NCI-H526 treated with DMSO at 0.1 percent for 48 hours (cell line): ENCODE results near the gene PTPMT1.

Experiments used
- DNase-seq: peaks from one replicate; lab custom pipeline; 2025; lab: John Stamatoyannopoulos, UW

The PTPMT1 gene

DNA sequence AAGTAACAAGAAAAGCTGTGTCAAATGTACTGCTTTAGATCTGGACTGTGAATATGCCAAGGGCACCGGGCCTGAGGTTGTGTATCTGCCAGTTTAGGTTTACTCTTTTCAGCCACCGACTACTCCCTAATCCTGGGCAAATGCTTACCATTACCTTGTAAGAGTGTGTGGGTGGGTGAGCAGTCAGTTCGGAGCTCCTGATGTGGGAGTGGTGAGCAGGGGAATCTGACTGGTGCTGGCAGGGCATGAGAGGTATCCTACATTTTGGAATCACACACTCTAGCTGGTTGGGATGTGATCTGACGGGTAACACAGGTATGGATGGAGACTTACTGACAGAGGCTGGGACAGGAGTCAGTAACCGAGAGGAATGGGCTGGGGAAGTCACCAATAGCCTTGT is 18.4 kb downstream of the PTPMT1 start:
- no peak for DNase-seq

DNA sequence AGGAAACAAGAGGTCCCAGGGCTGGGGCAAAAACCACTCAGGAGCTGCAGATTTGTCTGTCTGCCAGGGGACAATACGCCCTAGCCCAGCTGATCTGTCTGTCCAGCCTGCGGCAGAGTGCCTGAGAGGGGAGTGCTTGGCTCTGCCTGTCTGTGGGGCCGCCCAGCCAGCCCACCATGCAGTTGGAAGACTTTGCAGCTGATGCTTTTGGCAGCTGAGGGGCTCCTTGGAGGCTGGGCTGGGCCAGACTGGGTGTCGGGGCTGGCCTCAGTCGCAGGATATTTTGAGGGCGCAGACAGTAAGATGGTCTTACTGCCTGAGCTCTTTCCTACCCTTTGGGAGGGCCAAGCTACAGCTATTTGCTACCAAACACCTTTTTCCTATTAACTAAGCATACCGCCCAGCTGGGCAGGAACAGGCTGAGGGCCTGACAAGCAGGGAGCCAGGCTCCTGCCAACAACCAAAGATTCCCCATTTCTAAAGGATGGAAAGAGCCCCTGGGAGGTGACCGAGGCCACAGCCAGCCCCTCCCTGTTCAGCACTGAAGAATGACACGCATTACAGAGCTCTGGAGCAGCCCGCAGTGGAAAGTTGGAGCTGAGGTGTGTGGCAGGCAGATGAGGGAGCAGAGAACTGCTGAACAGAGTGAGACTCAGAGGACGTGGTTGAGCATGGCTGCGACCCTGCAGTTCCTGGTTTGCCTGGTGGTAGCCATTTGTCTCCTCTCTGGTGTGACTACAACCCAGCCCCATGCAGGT is 20.9 kb downstream of the PTPMT1 start, which contains the start of gene FAM180B:
FAM180B (plus strand) TSS at position 581 of the 758 bp plus-strand sequence; CDS start at position 672, 91 bp downstream.
- DNase-seq = no peak

DNA sequence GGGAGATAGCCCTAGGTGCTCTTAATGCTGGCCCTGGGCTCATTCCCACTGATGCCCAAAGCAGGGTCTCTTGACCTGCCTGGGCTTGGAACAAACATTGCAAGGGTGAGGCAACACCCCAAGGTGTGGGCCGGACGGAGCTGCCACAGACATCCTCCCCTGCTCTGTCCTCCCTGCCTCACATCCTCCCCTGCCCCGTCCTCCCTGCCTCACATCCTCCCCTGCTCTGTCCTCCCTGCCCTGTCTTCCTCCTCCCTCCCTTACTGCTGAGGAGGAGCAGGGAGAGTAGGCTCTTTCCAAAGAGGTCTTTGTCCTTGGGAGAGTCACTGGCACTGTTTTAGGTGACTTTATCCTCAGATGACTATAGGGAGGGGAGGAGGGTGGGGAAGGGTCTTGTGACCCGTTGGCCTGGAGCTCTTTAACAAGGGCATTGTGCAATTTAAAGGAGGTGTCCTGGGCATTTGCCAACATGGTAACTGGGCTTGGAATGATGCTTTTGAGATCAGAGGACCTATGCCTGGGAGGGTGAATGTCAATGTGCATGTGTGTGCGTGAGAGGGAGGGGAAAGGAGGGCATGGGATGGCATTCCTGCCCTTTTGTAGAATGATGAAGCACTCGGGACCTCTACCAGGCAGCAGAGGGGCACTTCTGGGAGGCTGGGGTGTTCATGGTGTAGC is 21.8 kb downstream of the PTPMT1 start:
- DNase-seq = no peak

DNA sequence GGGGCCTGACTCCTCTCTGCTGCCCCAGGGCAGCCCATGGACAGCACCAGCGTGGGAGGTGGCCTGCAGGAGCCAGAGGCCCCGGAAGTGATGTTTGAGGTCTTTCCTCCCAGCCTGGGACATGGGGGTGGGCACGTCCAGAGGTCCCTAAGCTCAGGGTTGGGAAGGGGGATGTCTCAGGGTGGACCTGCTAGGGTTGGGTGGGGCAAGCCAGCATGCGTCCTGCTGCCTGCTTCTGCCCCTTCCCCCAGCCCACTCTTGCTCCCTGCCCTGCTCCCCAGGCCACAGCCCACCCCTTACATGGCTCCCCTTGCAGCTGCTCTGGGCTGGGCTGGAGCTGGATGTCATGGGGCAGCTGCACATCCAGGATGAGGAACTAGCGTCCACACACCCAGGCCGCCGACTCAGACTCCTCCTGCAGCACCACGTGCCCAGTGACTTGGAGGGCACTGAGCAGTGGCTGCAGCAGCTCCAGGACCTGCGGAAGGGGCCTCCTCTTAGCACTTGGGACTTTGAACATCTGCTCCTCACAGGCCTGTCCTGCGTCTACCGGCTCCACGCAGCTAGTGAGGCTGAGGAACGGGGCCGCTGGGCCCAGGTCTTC is 22.4 kb downstream of the PTPMT1 start:
- no peak for DNase-seq

DNA sequence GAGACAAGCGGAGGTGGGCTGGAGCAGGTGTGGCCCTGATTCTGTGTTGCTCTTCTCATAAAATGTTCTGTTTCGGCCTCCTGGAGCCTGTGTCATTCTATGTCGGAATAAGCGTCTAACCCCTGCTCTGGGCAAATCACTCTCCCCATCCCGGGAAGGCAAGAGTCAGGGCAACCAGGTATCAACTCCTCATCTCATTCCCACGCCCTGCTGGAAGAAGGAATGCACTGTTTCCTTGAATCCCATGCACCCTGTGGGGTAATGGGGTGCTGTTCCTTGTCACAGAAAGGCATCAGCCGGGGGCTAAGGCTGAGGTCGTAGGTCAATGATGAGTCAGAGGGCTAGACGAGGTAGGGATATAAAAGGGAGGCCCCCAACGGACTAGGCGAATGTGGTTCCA is 23.7 kb downstream of the PTPMT1 start:
- no peak for DNase-seq

DNA sequence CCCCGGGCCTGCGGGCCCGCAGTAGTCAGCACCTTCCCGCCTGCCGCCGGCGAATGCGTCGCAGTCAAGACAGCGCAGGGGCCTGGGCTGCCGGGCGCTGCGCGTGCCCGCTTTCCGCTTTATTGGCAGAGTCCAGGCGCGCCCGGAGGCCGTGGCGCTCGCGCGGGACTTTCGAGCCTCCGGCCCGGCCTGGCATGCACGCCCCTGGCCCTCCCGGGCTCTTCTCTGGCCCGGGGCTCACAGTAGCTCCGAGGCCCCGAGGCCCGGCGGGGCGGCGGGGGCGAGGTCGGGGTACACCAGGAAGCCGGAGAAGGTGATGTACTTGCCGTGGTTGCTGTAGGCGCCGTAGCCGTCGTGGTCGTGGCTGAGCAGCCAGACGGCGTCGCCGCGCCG is 24.2 kb downstream of the PTPMT1 start:
- DNase-seq = no peak

DNA sequence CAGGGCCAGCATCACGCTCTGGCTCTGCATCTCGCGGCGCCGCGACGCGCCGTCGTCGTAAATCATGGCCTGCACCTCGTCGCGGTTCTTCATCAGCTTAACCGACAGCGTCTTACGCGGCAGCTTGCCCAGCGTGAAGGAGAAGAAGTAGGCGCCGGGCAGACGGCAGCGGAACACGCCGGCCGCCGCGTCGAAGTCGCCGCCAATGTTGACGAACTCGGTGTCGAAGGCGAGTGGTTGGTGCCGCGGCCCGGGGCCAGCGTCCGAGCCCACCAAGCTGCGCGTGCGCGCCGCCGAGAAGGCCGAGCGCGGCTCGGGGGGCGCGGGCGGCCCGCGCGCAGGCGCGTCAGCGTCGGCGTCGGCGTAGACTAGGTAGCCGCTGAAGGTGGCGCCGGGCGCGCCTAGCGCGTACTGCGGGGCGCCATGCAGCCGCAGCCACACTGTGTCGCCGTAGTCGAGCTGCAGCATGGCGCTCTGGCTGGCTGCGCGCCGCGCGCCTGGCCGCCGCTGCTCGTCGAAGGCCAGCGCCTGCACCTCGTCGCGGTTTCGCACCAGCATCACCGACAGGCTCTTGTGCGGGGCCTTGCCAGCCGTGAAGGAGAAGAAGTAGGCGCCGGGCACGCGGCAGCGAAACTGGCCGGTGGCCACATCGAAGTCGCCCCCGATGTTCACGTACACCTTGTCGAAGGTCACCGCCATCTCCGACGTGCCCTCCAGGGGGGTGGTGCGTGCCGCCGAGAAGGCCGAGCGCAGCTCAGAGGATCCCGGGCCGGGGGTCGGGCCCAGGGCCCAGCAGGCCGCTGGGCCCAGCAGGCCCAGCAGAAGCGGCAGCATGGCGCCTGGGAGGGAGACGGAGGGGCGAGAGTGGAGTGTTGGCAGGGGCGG is 24.8 kb downstream of the PTPMT1 start:
- no peak for DNase-seq

DNA sequence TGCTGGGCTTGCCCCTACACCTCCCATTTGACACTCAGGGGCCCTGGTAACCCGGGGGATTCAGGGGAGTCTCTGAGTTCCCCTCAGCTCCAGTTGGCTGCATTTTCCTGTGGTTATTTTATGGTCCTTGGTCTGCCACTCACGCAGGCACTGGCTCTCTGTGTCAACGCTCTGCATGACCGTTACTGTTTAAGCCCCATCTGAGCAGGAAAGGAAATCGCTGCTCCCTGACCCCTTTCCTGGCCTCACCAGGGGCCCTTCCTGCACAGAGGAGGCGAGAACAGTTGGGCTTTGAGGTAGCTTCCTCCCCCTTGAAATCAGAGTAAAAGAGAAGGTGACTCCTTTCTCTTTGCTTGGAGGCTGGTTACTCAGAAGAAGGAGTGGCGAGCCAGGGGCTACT is 26.4 kb downstream of the PTPMT1 start:
- DNase-seq = no peak

DNA sequence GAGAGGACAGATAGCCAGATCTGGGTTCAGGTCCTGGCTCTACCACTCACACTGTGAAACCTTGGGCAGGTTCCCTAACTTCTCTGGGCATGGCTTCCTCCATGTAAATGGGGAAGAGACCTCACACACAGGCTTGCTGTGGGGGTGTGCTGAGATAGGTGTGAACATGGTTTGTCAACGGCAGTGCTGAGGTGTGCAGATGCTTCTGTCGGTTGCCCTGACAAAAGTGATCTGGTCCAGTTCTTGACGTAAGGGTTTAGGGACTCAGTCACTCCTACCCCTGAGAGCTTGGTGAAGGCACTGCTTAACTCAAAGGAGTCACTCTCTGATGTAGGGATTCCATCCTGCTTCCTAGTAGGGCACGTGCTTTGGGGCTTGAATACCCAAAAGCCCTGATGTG is 26.9 kb downstream of the PTPMT1 start:
- no peak for DNase-seq

DNA sequence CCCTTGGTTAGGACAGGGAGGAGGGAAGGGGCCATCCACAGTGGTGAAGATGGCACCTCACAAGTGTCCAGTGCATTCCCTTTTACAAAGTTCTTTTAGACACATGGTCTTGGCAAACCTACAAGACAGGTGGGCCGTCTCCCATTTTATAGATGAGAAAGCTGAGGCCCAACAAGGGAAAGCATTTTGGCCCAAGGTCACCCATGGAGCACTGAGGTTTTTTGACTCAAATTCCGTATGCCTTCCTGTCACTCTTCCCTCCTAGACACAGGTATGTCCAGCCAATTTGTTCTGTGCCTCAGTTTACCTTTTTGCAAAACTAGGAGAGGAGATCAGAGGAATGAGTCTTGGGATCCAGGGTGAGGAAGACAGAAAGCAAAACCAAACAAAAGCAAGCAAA is 27.6 kb downstream of the PTPMT1 start:
- no peak for DNase-seq

DNA sequence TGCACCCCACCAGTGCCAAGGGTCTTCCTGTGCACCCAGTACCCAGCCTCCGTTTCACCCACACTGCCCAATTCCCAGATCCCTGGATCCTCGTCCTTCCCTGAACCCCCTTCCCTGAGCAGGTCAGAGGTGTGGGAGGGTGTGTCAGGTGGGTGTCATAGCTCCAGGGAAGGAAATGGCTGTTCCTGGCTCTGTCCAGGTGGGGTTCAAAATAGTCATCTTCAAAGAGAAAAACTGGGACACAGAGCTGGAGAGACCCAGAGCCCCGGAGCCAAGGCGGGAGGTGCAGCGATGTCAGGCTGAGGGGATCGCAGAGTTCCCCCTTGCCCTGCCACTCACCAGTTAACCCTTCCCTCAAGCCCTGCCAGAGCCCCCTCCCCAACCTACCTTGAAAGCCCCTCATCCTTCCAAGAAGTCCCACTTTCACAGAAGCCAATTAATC is 28.1 kb downstream of the PTPMT1 start:
- DNase-seq = no peak

DNA sequence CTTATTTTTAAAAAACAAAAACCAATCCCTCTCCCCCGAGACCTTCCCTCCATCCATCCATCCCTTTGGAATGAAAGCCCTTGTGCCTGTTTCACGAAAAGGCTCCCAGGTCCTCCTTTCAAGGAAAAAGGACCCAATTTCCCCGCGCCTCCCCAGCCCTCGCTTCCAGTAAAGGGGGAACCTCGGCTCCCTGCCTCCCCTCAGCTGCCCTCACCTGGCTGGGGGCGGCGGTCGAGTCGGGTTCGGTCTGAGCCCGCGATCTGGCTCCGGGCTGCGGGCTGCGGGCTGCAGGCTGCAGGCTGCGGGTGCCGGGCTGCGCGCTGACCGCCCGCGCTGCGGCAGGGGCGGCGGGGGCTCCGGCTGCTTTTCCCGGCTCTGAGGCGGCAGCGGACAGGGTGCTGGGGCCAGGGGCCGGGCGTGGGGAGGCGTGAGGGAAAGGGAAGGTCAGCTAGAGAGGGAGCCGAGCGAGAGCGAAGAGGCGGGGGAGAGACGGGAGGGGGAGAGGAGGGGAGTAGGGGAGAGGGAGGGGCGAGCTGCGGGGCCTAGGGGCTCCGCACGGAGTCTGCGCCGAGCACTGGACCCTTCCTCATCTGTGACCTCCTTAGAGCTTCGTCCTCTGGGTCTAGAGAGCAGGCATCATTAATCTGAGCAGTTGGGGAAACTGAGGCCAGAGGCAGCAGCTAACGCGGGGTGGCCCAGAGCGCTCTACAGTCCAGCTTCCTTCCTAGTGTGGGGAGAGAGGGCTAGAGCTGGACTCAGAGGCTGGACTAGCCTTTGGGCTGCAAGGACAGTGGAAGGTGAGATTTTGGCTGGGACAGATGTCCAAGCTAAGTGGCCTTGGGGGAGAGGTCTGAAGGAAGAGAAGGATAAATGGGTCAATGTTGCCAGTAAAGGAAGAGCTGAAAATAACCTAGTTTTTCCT is 28.8 kb downstream of the PTPMT1 start, which contains the start of gene C1QTNF4:
C1QTNF4 (minus strand) TSS at position 478 of the 922 bp plus-strand sequence. CDS start 3,601 bp downstream, outside the sequence.
- no peak for DNase-seq

DNA sequence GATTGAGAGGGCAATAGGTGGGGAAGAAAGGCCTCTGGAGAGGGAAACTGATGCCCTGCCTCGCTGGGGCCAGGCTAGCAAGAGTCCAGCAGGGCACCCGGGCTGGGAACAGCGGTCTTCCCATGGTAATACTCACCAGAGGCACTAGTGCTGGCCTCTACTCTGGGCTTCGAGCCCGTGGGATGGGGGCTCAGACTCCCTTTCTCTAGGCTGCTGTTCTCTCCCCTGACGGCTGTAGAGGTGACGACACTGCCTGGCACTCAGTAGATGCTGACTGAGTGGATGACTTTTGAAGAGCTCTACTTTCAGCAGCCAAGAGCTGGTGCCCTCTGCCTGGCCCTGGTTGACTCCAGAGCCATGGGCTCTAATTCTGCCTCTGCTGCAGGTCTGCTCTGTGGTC is 29.6 kb downstream of the PTPMT1 start:
- DNase-seq = no peak

DNA sequence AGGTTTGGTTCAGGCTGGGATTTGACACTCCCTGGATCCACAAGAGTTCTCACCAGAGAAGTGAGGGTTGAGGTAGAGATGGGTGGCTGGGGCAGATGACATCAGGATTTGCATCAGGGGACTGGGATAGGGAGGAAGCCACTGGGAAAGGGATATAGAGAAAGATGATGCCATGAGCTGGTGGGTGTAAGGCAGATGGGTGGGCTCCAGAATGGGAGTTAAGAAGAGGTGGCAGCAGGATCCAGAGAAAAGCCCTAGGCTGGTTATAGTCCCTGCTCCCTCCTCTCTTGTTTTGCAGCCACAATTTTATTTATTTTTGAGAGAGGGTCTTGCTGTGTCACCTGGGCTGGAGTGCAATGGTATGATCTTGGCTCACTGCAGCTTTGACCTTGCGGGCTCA is 30.6 kb downstream of the PTPMT1 start:
- no peak for DNase-seq

DNA sequence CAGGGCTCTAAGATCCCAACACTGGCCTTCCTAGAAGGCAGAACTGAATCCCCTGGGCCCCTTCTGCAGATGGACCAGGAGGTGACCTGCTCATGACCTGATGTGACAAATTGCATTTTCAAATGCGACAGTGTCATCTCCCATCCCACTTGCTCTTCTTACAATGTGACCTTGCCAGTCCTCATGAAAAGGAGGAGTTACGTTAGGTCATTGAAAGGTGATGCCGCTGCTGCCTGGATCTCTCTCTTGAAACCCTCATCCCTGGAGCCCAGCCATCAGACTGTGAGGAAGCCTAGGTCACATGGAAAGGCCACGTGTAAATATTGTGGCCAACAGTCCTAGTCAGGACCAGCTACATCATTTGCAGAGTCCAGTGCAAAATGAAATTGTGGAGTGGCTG is 34.5 kb downstream of the PTPMT1 start:
- no peak for DNase-seq

DNA sequence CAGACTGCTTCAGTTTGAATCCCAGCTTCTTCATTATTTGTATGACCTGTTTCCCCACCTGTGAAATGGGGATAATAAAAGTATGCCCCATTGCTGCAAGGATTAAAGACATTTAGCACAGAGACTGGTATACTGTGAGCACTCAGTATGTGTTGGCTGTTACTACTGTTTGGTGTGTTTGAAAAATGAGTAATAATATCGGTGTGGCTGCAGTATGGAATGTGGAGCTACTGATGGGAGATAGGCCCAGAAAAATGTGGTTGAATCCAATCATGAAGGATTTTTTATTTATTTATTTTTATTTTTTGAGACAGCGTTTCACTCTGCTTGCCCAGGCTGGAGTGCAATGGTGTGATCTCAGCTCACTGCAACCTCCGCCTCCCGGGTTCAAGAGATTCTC is 37.9 kb downstream of the PTPMT1 start:
- DNase-seq = no peak

DNA sequence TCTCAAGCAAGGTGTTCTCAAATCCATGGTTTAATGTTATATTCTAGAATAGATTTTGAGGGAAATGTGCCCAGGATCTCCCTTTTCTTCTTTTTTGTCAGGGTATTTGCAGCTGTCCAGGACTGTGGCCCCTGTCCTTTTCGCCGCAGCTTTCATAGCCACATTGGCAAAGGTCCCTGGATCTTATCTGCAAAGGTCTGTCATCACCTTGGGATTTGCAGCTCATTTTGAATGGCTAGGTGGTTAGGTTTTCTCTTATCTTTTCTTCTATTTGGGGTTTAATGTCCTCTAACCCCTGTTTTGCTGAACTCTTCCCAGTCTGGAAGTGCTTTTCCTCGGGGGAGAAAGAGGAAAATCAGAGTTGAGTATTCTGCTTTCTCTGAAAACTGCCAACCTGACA is 40.5 kb downstream of the PTPMT1 start:
- no peak for DNase-seq

DNA sequence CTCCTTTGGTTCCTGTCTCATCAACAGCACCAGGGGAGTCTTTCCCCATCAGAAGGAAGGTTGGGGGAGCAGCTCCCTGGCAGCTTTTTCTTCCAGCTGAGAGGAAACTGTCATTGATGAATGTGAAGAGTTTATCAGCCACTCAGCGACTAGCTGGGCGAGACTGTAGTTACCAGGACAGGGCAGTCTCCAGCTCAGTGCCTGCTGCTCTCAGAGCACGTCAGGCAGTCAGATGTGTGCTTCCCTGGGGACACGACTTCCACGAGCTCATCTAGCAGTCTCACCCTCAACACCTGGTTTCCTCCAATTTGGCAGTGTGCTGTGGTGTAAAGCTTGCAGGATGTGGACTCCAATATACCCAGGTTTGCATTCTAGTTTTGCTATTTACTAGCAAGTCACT is 41.3 kb downstream of the PTPMT1 start:
- no peak for DNase-seq

DNA sequence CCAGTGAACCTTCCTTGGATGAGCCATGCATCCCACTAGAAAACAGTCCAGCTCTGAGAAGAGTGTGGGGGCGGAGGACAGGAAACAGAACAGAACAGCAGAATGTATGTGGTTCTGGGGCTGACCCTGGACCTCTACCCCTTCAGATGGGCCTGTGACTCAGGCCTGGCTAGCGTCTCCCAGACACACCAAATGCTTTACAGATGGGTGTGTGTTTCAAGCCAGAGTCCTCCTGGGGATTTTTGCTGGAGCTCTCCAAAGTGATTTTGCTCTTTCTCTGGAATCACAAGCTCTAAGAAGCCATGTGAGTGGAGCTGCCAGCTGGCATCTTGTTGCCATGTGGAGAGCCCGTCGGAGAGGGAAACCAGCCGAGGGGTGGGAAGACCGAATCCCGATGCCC is 42.0 kb downstream of the PTPMT1 start:
- no peak for DNase-seq

DNA sequence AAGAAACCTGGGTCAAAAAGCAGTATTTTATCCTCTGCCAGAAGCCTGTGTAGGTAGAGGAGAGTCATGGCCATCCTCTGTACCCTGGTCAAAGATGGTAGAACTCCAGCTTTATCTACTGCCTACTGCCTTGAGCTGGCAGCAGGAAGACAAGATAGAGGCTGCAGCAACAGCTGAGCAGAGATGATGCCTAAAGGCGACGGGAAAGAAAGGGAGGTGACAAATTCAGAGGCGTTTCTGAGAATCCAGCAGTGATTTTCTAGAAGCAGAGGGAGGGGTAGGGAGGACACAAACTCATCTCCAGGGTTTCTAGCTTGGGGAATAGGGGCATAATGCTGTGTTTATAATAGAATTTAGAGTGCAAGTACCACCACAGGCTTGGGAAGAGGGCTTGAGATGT is 44.3 kb downstream of the PTPMT1 start:
- DNase-seq = no peak

DNA sequence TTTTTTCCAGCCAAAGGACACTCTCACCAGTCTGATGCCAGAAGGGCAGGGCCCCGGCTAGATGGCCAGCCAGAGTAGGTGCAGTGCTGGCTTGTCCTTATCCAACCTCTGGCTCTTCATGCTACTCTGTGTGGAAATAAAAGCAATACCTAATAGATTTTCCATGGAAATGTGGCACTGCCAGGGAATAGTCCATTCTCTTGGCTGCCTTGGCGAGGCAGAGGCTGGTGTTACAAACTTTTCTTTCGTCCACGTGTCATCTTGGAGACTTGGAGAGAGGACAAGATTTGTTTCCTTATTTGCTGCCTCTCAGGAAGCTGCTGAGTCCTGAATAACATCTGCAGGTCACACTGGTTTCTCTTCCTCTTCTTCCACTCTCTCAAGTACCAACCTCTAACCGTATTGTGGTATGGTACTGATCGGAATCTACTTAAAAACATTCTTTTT is 46.0 kb downstream of the PTPMT1 start:
- no peak for DNase-seq
